ENCODE results near the gene RCE1. TPM values are rescaled to one million over a fixed set of nuclear protein-coding genes. Genes with fewer than 3 reads are reported as not detected.

Gene RCE1
- total and polyA plus RNA-seq, 3 donors from 2014 or later, result 26.4 to 56.9 (median 54.3) TPM

DNA sequence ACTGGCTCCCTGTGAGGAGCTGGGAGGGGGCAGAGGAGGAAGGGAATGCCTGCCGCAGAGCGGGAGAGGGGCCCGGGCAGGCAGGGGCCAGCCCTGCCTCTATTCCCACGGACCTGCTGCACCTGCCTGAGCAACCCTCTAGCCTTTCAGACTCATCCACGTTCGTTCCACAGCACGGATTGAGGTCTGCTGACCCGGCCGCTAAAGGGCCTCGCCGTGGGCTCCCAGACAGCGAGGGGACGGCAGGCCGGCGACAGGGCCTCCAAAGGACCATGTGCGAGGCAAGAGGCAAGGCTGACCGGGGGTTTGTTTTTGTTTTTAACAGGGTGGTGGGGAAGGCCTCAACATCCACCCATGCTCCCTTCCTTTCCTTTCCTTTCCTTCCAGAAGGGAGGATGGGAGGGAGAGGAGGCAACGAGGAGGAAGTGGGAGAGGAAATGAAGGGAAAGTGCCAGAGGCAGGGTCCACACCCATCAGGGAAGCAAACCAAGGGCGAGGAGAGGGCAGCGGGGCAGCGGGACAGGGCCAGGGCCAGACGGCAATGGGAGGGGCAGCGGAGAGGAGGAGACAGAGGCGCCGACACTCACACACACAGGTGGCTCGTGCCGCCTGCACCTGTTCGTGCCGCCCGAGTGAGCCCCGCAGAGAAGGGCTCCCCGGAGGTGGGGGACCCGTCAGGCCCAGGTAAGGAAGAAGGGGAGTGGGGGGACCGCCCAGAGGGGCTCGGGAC is 21.1 kb downstream of the RCE1 start:
- H3K9me3 ChIP-seq, result no peaks in the 10 kb centered on the region

GRCh38 chr11:66864924-66865697 is 21.9 kb downstream of the RCE1 start:
- DNase-seq, result no peak
- WGBS, 2 donors, result 87 to 89% methylated on average over 16 to 23 of the region's 23 CpGs
- intact Hi-C loops (cut with DNase I; ENCODE audit: low total_unique reads), result no loop called here
- no peak overlapping the region for H3K4me3 ChIP-seq
- no peaks in the 10 kb centered on the region for H3K27me3 ChIP-seq
- H3K27ac ChIP-seq, result no peak overlapping the region
- no peaks in the 10 kb centered on the region for H3K36me3 ChIP-seq (ENCODE audit: low read depth, missing control alignments)
- no peak for TF ChIP-seq POLR2A (IDR thresholded peaks at IDR 0.05)
- TF ChIP-seq, protein P1, sequence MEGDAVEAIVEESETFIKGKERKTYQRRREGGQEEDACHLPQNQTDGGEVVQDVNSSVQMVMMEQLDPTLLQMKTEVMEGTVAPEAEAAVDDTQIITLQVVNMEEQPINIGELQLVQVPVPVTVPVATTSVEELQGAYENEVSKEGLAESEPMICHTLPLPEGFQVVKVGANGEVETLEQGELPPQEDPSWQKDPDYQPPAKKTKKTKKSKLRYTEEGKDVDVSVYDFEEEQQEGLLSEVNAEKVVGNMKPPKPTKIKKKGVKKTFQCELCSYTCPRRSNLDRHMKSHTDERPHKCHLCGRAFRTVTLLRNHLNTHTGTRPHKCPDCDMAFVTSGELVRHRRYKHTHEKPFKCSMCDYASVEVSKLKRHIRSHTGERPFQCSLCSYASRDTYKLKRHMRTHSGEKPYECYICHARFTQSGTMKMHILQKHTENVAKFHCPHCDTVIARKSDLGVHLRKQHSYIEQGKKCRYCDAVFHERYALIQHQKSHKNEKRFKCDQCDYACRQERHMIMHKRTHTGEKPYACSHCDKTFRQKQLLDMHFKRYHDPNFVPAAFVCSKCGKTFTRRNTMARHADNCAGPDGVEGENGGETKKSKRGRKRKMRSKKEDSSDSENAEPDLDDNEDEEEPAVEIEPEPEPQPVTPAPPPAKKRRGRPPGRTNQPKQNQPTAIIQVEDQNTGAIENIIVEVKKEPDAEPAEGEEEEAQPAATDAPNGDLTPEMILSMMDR (IDR thresholded peaks at IDR 0.05), result no peak
- H3K4me1 ChIP-seq, result no peaks in the 10 kb centered on the region
- H3K9me3 ChIP-seq, result no peaks in the 10 kb centered on the region

More for the DNA sequence above, 21.1 kb downstream of the RCE1 start:
- no peaks in the 10 kb centered on the region for H3K27me3 ChIP-seq
- no peak overlapping the region for H3K27ac ChIP-seq
- H3K4me3 ChIP-seq, result no peak overlapping the region
- DNase-seq, result no peak
- no peaks in the 10 kb centered on the region for H3K4me1 ChIP-seq
- no peak for TF ChIP-seq POLR2A (IDR thresholded peaks at IDR 0.05)
- TF ChIP-seq, protein P1 (IDR thresholded peaks at IDR 0.05), result no peak
- intact Hi-C loops (cut with DNase I; ENCODE audit: low total_unique reads), result no loop called here
- WGBS, 2 donors, result 87 to 90% methylated on average over 33 to 35 of the region's 35 CpGs
- H3K36me3 ChIP-seq (ENCODE audit: low read depth, missing control alignments), result no peaks in the 10 kb centered on the region

GRCh38 chr11:66866007-66866406 is 22.8 kb downstream of the RCE1 start:
- Histone ChIP-seq H3K9me3 (no peaks in the 10 kb centered on the region), H3K27me3 (no peaks in the 10 kb centered on the region), H3K4me1 (no peaks in the 10 kb centered on the region), H3K4me3 (no peak overlapping the region), H3K36me3 (ENCODE audit: low read depth, missing control alignments) (no peaks in the 10 kb centered on the region), H3K27ac (no peak overlapping the region)
- intact Hi-C loops (cut with DNase I; ENCODE audit: low total_unique reads), result no loop called here
- TF ChIP-seq POLR2A (IDR thresholded peaks at IDR 0.05), result no peak
- TF ChIP-seq, protein P1 (IDR thresholded peaks at IDR 0.05), result no peak
- WGBS, 2 donors, result 80 to 92% methylated on average over 5 to 23 of the region's 23 CpGs
- no peak for DNase-seq

GRCh38 chr11:66866511-66866986 is 23.3 kb downstream of the RCE1 start:
- Histone ChIP-seq H3K27ac (no peak overlapping the region), H3K4me1 (no peaks in the 10 kb centered on the region), H3K4me3 (no peak overlapping the region), H3K36me3 (ENCODE audit: low read depth, missing control alignments) (no peaks in the 10 kb centered on the region), H3K27me3 (no peaks in the 10 kb centered on the region), H3K9me3 (no peaks in the 10 kb centered on the region)
- TF ChIP-seq, protein P1 (IDR thresholded peaks at IDR 0.05), result no peak
- no peak for TF ChIP-seq POLR2A (IDR thresholded peaks at IDR 0.05)
- intact Hi-C loops (cut with DNase I; ENCODE audit: low total_unique reads), result no loop called here
- WGBS, 2 donors, result 57 to 60% methylated on average over 7 of the region's 7 CpGs
- DNase-seq, result no peak

Measured in testis (tissue), 3 donors.